GM23248 (cell line): Measurements from ENCODE around the gene IL1RAPL2.

ENCODE experiments used
- EZH2 ChIP-seq: fragments of 200-600 bp; sonication (generic); IDR thresholded peaks from 2 replicates; pipeline ENCODE4 v1.6.1; 2018; ENCODE audit warnings: antibody characterized with exemption, mild to moderate bottlenecking; ENCODE audit not compliant: insufficient read depth, poor library complexity, severe bottlenecking
- EZH2phosphoT487 ChIP-seq: fragments of 200-600 bp; sonication (generic); IDR thresholded peaks from 2 replicates; pipeline ENCODE4 v1.6.1; 2018; ENCODE audit warnings: antibody characterized with exemption, moderate library complexity, mild to moderate bottlenecking, low read depth; ENCODE audit not compliant: insufficient read depth

DNA sequence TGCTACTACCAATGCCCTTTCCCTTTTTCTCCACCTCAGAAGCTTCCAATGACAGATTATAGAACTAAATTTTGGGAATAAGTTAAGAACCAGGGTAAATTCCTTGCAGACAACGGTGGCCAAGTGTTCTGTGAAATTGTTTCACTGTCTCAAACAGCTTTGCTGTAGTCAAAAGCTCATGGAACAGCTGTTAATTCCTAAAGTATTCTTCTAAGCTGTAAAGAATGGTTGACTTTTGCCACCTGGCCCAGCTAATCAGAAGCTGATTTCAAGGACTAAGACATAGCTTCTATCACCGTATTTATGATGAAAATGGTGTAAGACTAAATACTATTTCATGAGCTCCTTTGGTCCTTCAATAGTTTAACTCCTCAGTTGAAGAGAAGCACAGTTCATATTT is 297.5 kb downstream of the IL1RAPL2 start:
- TF ChIP-seq EZH2 (no peak), EZH2phosphoT487 (no peak)
